ENCODE results near the gene VGLL4.
"Not testable (repeated sequence)": the region's sequence is repeated elsewhere in the genome, so short reads cannot be mapped to it uniquely, and the experiment has no call there.

The VGLL4 gene, protein sequence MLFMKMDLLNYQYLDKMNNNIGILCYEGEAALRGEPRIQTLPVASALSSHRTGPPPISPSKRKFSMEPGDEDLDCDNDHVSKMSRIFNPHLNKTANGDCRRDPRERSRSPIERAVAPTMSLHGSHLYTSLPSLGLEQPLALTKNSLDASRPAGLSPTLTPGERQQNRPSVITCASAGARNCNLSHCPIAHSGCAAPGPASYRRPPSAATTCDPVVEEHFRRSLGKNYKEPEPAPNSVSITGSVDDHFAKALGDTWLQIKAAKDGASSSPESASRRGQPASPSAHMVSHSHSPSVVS

DNA sequence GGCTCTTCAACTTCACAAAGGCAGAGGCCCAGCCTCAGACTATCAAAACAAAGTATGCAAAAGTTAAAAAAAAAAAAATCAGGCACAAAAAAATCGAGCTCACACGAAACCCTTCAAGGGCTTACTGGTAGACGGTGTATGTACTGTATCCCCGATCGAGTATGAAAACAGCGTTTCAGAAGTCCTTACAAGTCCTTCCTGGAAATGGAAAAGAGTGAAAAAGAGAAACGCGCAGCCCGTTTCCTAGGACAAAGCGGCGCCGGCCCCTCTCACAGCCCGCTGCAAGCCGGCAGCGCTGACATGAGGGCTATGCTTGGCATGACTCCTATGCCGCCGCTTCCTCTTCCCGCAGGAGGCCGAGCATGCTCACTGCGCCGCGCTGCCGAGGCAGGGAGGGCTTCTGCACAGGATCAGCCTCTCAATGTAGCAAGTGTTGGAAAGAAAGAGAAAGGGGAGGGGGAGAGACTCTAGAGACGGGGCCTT, at the start of gene VGLL4:
VGLL4 (minus strand) TSS at position 311 of the 483 bp plus-strand sequence. CDS start 397 bp downstream, outside the sequence.
- peak; percentile 41 to 59 for DNase-seq (ENCODE audit: low read depth in 2 of 2)

DNA sequence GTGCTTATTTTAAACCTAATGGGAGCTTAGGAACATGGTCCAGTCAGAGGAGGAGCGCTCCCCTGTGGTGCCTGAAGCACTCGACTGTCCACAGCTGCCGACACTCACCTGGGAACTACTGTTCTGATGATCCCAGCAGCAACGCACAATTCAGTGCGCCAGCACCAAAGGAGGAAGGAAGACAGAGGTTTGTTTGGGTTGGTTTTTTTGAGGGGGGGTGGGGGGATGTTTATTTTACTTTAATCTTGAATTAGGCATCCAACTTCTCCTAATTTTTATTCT, 48.8 kb upstream of the VGLL4 start:
- no peak for DNase-seq (ENCODE audit: low read depth in 2 of 2)

DNA sequence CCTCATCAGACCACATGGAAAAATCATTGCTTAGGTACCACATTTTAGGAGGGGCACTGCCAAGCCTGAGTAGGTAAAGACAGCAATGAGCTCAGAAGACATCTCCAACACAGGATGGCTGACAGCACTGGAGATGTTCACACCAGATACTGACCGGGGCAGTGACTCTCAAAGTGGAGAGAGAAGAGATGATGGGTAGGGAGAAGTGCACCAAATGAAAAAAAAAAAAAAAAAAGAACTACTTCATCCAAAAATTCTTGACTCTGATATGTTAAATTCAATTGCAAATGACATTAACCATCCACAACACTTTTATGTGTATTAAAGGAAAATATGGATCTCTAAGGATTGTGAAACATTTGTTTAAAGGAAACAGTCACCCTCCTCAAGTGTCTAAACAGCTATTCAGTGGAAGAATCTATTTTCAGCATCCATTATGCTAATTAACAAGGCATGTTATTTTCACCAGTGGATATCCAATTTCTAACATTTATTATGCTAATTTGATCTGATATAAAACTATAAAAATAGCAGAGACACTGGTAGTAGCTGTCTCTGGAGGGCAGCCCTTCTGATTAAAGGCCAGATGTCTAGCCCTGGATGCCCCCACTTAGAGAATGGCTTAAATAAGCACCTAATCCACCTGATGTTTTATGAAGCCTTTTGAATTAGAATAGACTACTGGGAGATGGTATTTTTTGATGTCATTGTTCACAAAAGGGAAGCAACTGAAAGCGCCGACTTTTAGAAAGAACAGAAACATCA, 48.2 kb upstream of the VGLL4 start:
- no peak for DNase-seq (ENCODE audit: low read depth in 2 of 2)

DNA sequence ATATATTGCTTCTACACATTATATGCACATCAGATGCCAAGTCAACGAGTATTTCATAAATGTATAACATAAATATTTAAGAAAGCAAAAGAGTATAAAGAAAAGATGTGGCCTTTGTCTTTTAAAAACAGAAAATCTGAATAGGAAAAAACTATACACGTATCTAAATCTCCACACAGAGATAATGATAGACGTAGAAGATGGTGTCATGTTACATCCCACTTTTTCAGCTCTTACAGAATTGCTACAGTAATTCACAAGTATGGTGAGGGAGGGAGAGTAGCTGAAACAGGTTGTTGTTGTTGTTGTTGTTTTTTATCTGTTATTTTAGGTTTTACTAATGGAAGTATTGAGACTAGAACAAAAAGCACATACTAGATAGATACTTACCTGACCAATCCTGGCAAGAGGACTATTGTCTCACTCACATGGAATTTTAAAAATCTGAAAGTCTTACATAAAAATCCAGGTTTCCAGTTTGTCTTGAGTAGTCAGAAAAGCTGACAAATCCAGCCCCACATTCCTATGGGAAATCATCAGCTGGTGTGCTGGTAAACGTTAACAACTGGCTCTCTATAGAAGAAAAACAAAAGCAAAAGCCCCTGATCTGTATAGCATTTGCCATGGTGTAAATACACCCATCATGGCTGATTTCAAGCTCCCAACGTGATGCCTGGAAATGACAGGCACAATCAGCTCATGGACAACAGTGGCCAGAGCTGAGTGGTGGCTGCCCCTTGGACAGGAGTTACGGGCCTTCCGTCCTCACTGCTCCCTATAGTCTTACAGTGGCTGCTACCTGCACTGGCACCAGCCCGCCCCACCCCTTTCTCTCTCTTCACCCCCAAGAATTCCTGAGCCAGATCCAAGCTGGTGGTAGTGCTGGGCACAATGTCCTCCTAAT, 47.4 kb upstream of the VGLL4 start:
- no peak for DNase-seq (ENCODE audit: low read depth in 2 of 2)

DNA sequence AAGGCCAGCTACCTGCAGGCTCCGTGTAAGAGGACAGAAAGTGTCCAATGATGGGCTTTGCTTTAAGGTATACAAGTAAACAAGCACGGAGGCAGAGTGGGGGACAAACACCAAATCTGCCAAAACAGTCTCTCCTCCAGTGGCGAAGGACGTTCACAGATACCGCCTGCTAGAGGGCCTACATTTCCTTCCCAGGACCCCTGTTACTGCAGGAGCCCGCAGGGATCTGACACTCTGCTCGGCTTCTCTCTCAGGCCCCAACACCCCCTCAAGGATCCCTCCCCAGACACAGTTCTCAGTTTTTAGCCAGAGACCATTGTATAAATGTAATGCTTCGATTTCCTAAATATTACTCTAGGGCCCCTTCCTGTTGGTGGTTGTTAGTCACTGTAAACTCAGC, 46.0 kb upstream of the VGLL4 start:
- no peak for DNase-seq (ENCODE audit: low read depth in 2 of 2)

DNA sequence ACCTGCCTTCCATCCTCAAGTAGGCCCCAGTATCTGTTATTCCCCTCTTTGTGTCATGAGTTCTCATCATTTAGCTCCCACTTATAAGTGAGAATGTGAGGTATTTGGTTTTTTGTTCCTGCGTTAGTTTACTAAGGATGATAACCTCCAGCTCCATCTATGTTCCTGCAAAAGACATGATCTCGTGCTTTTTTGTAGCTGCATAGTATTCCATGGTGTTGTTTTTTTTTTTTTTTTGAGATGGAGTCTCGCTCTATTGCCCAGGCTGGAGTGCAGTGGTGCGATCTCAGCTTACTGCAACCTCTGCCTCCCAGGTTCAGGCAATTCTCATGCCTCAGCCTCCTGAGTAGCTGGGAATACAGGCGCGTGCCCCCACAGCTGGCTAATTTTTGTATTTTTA, 41.3 kb upstream of the VGLL4 start:
- not testable (repeated sequence) for DNase-seq (ENCODE audit: low read depth in 2 of 2)

DNA sequence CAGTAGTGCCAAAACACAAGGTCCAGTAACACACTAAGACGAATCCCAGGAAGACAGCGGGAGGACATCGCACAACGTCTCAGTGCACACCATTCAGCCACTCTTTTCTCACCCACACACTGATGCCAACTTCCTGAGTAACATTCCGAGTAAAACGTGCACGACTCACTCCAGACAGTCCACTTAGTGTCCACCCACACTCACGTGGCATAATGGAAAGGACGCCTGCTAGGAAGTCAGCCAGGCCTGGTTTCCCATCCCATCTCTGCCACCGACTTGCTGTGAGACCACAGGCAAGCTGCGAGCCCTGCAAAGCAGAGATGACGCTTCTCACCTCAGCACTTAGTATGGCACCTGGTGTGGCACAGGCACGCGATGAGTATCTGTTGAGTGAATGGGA, 36.8 kb upstream of the VGLL4 start:
- DNase-seq (ENCODE audit: low read depth in 2 of 2): no peak

DNA sequence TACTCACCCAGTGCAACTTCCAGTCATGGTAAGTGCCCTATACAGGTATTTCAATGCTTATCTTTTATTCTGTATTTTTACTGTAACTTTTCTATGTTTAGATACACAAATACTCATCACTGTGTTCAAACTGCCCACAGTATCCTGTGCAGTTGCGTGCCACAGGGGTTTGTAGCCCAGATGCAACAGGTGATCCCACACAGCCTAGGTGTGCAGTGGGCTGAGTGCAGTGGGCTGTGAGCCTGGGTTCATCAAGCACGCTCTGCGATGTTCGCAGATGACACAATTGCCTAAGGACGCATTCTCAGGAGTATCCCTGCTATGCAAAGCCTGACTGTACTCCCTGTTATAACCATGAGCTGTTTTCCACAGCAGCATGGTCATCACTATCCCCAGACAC, 36.2 kb upstream of the VGLL4 start:
- DNase-seq (ENCODE audit: low read depth in 2 of 2): no peak

DNA sequence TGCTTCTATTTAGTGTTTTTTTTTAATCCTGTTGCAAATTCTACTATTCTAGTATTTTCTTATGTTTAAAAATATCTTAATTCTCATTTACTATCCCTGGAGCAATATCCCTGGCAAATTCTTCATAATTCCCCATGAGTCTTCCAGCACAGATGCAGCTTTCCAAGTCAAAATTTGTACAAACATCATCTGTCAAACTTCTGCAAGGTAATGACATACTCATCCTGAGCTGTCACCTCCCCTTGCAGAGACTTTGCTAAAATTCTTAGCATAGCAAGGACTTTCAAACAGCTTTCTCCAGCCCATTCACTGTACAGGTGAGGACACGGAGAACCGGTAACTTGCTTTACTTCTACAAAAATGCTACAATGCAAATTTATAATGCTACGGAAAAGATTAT, 28.6 kb upstream of the VGLL4 start:
- DNase-seq (ENCODE audit: low read depth in 2 of 2): no peak

DNA sequence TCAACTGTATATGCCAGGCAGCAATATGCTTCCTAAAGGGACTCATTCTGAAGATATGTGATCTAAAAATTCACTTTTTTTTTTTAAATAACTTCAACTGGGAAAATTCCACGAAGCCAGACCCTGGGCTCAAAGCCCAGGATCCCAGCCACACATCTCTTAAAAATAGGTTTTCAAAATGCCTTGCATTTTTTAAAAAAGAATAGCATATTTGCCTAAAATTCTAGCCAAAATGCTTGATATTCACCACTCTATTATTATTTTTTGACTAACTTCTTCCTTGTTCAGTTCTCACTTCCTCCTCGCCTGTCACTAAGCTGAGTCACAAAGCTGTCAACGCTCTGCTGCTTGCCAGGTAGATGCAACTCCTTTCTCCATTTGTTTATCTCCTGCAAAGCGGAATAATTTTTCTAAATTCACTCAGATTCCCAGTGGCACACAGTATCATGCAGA, 28.0 kb upstream of the VGLL4 start:
- no peak for DNase-seq (ENCODE audit: low read depth in 2 of 2)

DNA sequence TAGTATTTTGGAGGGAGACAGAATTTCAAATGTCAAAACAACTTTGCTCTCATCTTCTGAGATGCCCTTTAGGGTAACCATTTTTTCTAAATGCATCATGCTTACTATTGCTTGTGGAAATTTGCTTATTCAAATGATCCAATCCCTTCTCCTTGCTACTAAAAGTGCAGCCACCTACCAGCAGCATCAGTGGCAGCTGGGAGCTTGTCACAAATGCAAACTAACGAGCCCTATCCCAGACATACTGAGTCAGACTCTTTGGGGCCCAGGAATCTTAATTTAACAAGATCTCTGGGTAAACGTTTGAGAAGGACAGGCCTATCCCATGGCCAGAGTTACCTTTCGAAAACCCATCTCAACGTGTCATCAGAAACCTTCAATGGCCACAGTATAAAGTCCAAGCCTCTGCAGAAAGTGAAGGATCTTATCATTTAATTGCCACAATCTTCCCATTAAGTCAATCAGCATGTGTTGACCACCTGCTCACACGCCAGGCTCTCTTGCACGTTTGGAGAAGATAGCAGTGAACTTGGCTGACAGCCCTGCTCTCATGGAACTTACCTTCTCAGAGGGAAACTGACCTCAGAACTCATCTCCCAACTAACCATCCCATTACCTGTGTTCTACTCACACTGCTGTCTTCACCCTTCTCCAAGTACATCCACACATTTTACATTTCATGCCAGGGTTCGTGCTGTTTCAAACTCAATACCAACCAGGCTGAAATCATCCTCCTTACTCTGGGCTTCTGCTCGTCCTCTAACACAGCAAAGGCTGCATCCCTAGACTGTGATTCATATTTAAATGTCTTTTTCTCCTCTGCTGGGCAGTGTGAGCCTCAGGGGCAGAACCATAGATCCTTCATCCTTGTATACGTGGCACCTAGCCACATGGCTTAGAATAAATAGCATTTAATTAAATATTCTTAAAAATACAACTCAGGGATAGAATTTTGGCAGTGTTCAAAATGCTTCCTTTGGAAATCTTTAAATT, 24.8 kb upstream of the VGLL4 start:
- DNase-seq (ENCODE audit: low read depth in 2 of 2): no peak

DNA sequence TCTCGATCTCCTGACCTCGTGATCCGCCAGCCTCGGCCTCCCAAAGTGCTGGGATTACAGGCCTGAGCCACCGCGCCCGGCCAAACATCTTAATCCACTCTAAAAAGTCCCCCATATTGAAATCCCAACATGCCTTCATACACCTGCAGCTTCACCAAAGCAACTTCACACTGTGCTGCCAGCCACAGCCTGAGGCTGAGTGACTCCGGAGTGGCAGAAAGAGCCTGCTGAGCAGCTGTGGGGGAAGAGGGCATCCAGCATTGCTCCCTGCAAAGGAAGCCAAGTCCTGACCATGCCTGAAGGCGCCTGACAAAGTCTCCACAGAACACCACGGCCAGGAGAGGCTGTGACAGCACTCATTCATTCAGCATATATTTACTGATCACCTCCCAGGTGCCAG, 21.6 kb upstream of the VGLL4 start:
- DNase-seq (ENCODE audit: low read depth in 2 of 2): no peak

DNA sequence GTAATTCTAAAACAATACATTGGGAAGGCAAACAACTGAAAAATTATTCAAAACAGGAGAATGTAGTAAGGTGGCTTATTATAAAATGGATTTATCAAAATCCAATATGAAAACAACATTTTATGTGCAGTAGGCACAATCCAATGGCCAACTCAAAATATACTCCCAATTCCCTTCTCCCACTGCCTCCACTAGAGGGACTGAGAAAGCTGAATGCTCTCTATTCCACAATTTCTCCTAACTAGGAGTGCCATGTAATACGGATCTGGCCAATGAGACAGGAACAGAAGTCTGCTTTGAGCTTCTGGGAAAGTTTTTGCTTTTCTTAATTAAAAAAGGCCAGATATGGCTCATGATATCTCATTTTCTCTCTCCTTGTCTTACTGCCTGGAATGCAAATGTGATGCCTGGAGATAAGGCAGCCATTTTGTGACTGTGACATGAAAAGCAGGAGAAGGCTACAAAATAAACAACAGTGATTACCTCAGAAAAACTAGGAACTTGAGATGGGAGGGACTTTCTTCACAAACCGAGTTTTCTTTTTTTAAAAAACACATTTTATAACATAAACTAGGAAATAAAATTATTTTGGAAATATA, 18.8 kb upstream of the VGLL4 start:
- DNase-seq (ENCODE audit: low read depth in 2 of 2): no peak

DNA sequence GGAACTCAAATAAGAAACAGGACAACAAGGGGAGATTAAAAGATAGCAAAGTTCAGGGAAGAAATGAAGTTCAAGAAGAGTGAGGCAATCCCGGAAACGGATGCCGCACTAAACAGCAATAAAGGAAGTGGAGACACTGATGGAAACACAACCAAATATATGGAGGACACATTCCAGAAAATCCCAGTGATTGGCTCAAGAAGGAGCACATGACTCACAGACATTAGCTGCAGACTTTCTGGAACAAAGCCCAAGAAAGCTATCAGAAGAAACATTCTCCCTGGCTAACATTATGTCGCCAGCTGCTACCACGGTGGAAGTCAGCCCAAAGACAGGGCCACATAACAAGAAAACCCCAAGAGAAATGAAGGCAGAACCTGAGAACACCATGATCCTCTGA, 18.1 kb upstream of the VGLL4 start:
- no peak for DNase-seq (ENCODE audit: low read depth in 2 of 2)

DNA sequence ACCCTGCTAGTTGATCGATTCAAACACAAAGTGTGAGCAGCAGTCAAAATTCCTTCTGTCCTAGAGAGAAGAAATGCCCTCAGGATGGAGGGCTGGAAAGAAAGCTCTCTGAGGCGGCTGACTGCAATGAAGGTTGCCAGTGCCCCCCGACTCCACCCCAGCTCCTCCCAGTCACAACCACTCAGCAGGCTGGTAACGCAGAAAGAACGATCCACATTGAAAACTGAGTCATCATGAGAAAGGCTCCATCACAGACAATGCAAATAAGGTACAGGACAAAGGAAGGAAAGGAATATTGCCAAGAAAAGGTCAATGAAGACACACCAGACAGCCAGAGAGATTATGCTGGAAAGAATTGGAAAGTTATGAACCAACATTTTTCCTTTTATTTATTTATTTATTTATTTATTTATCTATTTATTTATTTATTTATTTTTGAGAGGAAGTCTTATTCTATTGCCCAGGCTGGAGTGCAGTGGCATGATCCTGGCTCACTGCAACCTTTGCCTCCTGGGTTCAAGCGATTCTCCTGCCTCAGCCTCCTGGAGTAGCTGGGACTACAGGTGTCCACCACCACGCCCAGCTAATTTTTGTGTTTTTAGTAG, 17.4 kb upstream of the VGLL4 start:
- DNase-seq (ENCODE audit: low read depth in 2 of 2): no peak

DNA sequence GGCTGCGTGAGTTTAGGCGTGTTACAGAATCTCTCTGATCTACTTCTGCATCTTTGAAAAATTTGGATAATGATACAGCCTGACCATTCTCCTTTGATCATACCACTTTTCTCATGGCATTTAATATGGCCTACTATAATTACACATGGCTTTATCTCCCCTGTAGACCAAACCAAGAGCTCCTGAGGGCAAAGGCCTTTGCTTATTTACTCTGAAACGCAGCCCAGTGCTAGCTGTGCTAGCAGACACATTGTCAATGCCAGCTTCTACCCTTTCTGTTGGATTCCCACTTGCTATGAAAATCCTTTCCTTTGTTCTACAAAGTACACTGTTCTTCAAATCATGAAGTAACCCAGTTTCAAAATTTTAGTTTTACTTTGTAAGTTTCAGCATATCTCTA, 16.5 kb upstream of the VGLL4 start:
- no peak for DNase-seq (ENCODE audit: low read depth in 2 of 2)

DNA sequence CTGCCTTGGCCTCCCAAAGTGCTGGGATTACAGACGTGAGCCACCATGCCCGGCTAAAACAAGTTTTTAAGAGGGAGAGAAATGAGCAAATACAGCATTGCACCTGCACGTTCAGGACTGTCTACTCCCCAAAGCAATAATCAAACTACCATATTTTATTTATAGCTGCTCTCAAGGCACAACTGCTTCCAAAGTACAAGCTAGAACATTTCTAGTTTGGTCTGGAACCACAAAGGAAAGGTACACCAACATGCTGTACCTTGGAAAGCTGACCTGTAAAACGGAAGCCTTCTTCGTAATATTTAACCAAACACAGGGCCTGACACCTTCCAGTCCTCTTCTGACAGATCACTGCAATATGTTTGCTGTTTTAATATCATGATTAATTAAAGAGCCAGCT, 14.5 kb upstream of the VGLL4 start:
- no peak for DNase-seq (ENCODE audit: low read depth in 2 of 2)

DNA sequence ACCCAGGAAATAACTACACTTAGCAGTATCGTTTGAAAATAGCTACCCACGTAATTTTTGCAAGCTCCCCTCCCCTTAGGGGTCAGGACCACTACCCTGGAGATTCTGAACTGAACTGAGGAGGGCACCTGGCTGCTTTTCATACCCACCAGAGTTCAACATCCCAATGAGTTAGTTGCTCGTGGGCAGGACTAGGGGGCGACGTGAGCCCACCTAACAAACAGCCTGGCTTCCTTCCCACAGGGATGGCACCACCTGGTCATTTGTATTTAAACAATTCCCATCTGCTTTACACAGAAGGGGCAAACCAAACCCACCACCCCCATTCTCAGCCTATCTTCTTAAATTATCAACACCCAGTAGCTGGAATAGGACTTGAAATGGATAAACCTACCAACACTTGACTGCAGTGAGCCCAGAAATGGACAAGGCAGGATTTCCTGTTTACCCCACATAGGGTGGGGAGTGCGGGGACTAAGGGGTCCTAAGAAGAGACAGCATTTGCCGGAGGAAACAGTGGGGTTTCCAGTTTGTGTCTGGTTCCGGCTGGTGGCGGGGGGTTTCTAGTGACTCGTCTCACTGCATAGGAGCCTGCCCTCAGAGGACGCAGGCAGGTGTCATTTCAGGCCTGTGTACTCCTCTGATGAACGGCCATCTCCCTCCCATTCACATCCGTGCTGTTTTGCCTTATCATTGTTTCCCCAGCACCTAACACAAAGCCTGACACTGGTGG, 11.6 kb upstream of the VGLL4 start:
- DNase-seq (ENCODE audit: low read depth in 2 of 2): no peak

DNA sequence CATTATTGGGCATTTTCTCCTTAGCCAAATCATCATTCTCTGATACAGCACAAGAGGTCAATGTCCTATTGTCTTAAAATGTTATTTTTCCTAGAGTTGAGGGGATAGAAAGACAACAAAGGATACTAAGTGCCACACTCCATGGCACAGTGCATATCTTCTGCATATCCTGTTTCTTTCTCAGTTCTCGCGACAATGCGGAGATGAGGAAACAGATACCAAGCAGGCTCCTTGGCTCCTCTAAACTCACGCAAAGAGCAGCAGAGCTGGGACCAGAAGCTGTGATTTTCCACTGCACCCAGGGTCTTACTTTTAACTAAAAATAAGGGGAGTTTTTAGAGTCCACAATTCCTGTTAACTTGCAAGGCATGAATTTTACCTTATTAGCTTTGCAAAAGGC, 10.5 kb upstream of the VGLL4 start:
- no peak for DNase-seq (ENCODE audit: low read depth in 2 of 2)

Measured in stimulated activated CD4-positive, alpha-beta T cell treated with anti-CD3 and anti-CD28 coated beads, Interleukin-1b, Interleukin-23, amount 100 ng/mL, for 4 hours (primary cell).